ENCODE data around the gene FTCDNL1. TPM values are rescaled to one million over a fixed set of nuclear protein-coding genes. Genes with fewer than 3 reads are reported as not detected.
A peak's percentile ranks its signal among the peaks of the same experiment; 100 is the strongest.

The FTCDNL1 gene
- total RNA-seq, 1 donor from 2014 or later, result 1.3 TPM

DNA sequence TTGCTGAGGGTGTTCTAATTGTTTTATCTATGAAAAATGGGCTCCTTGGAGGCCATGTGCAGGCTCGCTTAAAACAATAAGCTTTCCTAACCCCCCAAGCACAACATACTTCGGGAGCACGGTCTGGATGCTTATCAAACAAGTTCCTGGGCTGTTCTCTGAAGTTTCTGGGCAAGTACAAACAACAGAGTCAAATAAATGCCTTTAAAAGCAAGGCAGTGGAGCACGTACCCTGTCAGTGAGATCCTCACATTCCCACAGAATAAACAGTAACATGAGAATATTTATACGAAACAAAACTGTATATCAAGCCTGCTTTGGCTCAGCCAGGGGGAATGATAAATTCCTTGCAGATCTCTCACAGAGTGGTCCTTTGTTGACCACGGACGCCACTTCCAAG lies 44.8 kb downstream of the FTCDNL1 start:
- Mint-ChIP-seq H3K27me3 (no peaks in the 10 kb centered on the region), H3K27ac (peak overlapping the region; percentile 42)

GRCh38 chr2:199804831-199805230 lies 46.2 kb downstream of the FTCDNL1 start:
- TF ChIP-seq, protein P1, sequence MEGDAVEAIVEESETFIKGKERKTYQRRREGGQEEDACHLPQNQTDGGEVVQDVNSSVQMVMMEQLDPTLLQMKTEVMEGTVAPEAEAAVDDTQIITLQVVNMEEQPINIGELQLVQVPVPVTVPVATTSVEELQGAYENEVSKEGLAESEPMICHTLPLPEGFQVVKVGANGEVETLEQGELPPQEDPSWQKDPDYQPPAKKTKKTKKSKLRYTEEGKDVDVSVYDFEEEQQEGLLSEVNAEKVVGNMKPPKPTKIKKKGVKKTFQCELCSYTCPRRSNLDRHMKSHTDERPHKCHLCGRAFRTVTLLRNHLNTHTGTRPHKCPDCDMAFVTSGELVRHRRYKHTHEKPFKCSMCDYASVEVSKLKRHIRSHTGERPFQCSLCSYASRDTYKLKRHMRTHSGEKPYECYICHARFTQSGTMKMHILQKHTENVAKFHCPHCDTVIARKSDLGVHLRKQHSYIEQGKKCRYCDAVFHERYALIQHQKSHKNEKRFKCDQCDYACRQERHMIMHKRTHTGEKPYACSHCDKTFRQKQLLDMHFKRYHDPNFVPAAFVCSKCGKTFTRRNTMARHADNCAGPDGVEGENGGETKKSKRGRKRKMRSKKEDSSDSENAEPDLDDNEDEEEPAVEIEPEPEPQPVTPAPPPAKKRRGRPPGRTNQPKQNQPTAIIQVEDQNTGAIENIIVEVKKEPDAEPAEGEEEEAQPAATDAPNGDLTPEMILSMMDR (conservative IDR thresholded peaks at IDR 0.05), result no peak

More for the DNA sequence above, 44.8 kb downstream of the FTCDNL1 start:
- H3K9me3 Mint-ChIP-seq, result peaks cover 3% of the 10 kb centered on the region
- no peaks in the 10 kb centered on the region for H3K36me3 Mint-ChIP-seq
- TF ChIP-seq, protein P1 (conservative IDR thresholded peaks at IDR 0.05), result no peak
- DNase-seq (ENCODE audit: extremely low spot score, unreplicated experiment), result no peak
- peaks cover 31% of the 10 kb centered on the region for H3K4me1 Mint-ChIP-seq (ENCODE audit: unreplicated experiment)
- H3K4me3 Mint-ChIP-seq, result peak overlapping the region; percentile 16

DNA sequence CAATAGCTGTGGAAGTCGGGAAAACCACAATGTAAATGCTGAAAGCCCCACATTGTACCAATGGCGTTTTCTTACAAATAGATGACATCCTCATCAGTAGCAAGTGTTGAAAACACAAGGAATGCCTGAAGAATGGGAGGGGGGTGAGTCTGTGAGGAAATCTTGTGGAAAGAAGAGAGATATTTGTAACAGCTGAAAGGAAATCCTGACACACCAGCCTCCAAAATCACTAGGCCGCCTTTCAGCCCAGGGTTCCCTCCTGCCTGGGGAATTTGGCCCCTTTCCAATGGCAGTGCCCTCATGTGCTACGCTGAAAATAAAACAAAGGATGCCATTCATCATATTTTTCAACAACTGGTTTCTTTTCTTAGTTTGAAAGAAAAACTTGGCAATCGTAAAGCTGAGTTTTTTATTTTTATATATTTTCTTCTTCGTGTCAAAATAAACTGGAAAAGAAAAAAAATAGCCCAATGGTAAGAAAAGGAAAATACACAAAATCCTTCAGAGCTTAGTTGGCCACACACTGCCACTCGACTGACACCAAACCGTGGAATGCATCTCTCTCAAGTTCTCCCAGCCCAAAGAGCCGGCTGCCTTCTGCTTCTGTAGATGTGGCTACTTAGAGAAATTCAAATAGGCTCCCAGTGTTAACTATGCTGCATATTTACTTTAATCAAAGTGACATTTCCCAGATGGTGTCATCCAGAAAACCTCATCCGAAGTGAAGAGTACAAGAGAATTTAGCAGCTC lies 52.0 kb downstream of the FTCDNL1 start:
- no peaks in the 10 kb centered on the region for H3K36me3 Mint-ChIP-seq
- H3K4me1 Mint-ChIP-seq (ENCODE audit: unreplicated experiment), result peaks cover 16% of the 10 kb centered on the region
- TF ChIP-seq, protein P1 (conservative IDR thresholded peaks at IDR 0.05), result no peak
- no peak for DNase-seq (ENCODE audit: extremely low spot score, unreplicated experiment)
- H3K27me3 Mint-ChIP-seq, result no peaks in the 10 kb centered on the region
- H3K4me3 Mint-ChIP-seq, result no peak overlapping the region
- no peaks in the 10 kb centered on the region for H3K9me3 Mint-ChIP-seq
- no peak overlapping the region for H3K27ac Mint-ChIP-seq

More at GRCh38 chr2:199804831-199805230, 46.2 kb downstream of the FTCDNL1 start:
- Mint-ChIP-seq H3K4me1 (ENCODE audit: unreplicated experiment) (peaks cover 20% of the 10 kb centered on the region), H3K27ac (no peak overlapping the region), H3K9me3 (peaks cover 3% of the 10 kb centered on the region), H3K36me3 (no peaks in the 10 kb centered on the region), H3K4me3 (no peak overlapping the region), H3K27me3 (no peaks in the 10 kb centered on the region)
- no peak for DNase-seq (ENCODE audit: extremely low spot score, unreplicated experiment)

DNA sequence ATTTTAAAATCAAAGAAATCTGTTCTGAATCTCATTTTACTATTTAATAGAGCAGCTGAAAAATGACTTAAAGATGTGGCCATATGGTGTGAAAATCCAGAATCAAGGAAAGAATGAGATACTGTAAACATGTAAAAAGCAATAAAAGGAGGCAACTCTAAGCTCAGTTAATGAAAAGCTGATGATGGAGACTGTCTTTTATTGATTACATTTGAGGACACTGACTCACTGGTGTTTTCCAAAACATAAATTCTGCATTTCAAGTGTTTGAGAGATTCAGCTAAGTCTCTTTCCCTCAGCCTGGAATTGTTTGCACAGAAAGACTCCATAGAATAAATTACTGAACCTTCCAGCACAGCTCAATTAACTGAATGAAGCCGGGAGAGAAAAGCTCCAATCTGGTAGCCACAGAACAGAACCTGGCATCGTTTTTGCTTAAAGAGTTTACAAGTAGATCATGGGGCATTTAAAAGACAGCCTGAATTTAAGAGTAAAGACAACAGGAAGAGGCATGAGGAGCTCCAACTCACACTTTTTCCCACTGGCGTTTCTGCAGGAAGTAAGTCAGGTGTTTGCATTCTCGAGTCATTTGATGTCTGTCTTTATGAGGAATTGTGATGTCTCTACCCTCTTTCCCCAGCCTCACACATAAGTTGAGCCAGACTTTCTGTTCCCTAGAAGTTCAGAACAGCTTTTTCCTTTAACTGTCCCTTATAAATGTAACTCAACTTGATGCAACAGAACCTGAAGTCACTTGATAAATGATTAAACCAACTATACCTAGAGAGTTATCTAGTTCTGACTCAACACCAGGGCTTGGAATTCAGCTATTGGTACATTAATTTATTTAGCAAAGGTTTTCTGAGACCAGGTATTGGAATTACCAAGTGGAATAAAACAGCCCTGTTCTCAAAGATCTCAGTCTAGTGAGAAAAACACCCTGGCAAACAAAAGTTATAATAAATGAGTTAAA lies 53.3 kb downstream of the FTCDNL1 start:
- H3K9me3 Mint-ChIP-seq, result no peaks in the 10 kb centered on the region
- no peak overlapping the region for H3K27ac Mint-ChIP-seq
- H3K27me3 Mint-ChIP-seq, result no peaks in the 10 kb centered on the region
- no peak overlapping the region for H3K4me3 Mint-ChIP-seq
- H3K4me1 Mint-ChIP-seq (ENCODE audit: unreplicated experiment), result peaks cover 16% of the 10 kb centered on the region
- no peak for DNase-seq (ENCODE audit: extremely low spot score, unreplicated experiment)
- H3K36me3 Mint-ChIP-seq, result no peaks in the 10 kb centered on the region
- TF ChIP-seq, protein P1 (conservative IDR thresholded peaks at IDR 0.05), result no peak

DNA sequence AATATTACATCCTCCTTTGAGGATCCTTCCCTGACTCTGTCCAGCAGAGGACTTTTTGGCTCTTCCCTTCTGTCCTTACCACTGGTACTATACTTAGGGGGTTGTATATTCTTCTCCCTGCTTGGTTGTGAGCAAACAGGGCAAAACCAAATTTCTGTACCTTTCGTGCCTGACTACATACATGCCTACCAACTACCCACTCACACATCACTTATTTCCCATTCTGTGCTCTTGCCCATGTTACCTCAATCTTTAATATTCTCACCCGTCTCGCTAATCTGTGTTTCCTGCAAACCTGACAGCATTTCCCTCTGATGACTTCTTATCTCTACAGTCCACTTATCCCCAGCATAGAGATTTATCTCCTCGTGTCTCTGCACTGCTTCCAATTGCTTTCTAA lies 58.6 kb downstream of the FTCDNL1 start:
- Mint-ChIP-seq H3K27ac (no peak overlapping the region), H3K4me3 (no peak overlapping the region), H3K9me3 (no peaks in the 10 kb centered on the region), H3K4me1 (ENCODE audit: unreplicated experiment) (no peaks in the 10 kb centered on the region), H3K36me3 (no peaks in the 10 kb centered on the region), H3K27me3 (no peaks in the 10 kb centered on the region)
- TF ChIP-seq, protein P1 (conservative IDR thresholded peaks at IDR 0.05), result no peak
- DNase-seq (ENCODE audit: extremely low spot score, unreplicated experiment), result no peak

Data from type B pancreatic cell (in vitro differentiated cells).